ENCODE data around the gene CEP78. TPM values are rescaled to one million over a fixed set of nuclear protein-coding genes. Genes with fewer than 3 reads are reported as not detected.

Gene CEP78
- total RNA-seq, 1 experiment from 2014 or later = 48.1 TPM

- ChIA-PET POLR2A (interaction anchor here (1.6 kb wide), 1 partner anchor 24 kb away, joined by 7 read pairs; the partner anchor contains the start of gene PSAT1), RAD21 (ENCODE audit: low non-redundant PET in 1 of 2, low total read pairs in 2 of 2, uncharacterized antibody in 2 of 2, unreplicated experiment in 2 of 2) (no interaction called here), CTCF (no interaction called here)
- Histone ChIP-seq H3K4me2 (ENCODE audit: low read length) (no peak overlapping the region), H3K9me2 (ENCODE audit: insufficient read depth) (no peaks in the 10 kb centered on the region), H3K27ac (ENCODE audit: low read depth, low read length) (no peak overlapping the region), H3K4me3 (replicated peaks in 1 of 2; ENCODE audit: low read depth in 1 of 2, low read length in 2 of 2) (no peak overlapping the region), H3K9ac (ENCODE audit: low read length) (no peak overlapping the region), H3K9me3 (ENCODE audit: control insufficient read depth in 1 of 2, insufficient read depth in 1 of 2, low read depth in 1 of 2, low read length in 2 of 2) (no peaks in the 10 kb centered on the region), H3K4me1 (ENCODE audit: control insufficient read depth in 1 of 2, insufficient read depth in 2 of 2, low read length in 2 of 2) (no peaks in the 10 kb centered on the region), H3K36me3 (ENCODE audit: control insufficient read depth in 1 of 2, insufficient read depth in 2 of 2, low read length in 2 of 2) (peaks cover 10 to 24% of the 10 kb centered on the region in 2 experiments; a peak in 2 of 4 replicates), H3K27me3 (ENCODE audit: insufficient read depth, low read length) (no peaks in the 10 kb centered on the region), H2AFZ (ENCODE audit: low read depth, low read length, poor library complexity, severe bottlenecking) (no peak overlapping the region), H4K20me1 (ENCODE audit: insufficient read depth) (no peaks in the 10 kb centered on the region), H3K79me2 (ENCODE audit: insufficient read depth, low read length) (no peaks in the 10 kb centered on the region)
- no peak for ATAC-seq
- BruUV-seq (replicated peaks) = no TSS peak
- intact Hi-C loops (cut with micrococcal nuclease) = no loop called here
- DNase-seq (ENCODE audit: low read depth, low spot score) = no peak
- TF ChIP-seq CTCF (IDR thresholded peaks at IDR 0.05 in 2 of 3, conservative IDR thresholded peaks at IDR 0.05 in 1 of 3; ENCODE audit: borderline replicate concordance in 1 of 3, insufficient read depth in 1 of 3, low read depth in 2 of 3, low read length in 2 of 3) = no peak
- TF ChIP-seq ZNF274 (IDR thresholded peaks at IDR 0.05; ENCODE audit: low read depth, low read length) = no peak
These were observed 36.4 kb downstream of the CEP78 start for GRCh38 chr9:78272307-78272706.

- Histone ChIP-seq H3K36me3 (ENCODE audit: control insufficient read depth in 1 of 2, insufficient read depth in 2 of 2, low read length in 2 of 2) (peaks cover 4 to 18% of the 10 kb centered on the region in 2 experiments; a peak in 1 of 4 replicates), H3K27ac (ENCODE audit: low read depth, low read length) (no peak overlapping the region), H3K9me3 (ENCODE audit: control insufficient read depth in 1 of 2, insufficient read depth in 1 of 2, low read depth in 1 of 2, low read length in 2 of 2) (no peaks in the 10 kb centered on the region), H3K4me2 (ENCODE audit: low read length) (no peak overlapping the region), H3K4me3 (replicated peaks in 1 of 2; ENCODE audit: low read depth in 1 of 2, low read length in 2 of 2) (no peak overlapping the region), H3K27me3 (ENCODE audit: insufficient read depth, low read length) (no peaks in the 10 kb centered on the region), H3K79me2 (ENCODE audit: insufficient read depth, low read length) (no peaks in the 10 kb centered on the region), H4K20me1 (ENCODE audit: insufficient read depth) (no peaks in the 10 kb centered on the region), H2AFZ (ENCODE audit: low read depth, low read length, poor library complexity, severe bottlenecking) (no peak overlapping the region), H3K4me1 (ENCODE audit: control insufficient read depth in 1 of 2, insufficient read depth in 2 of 2, low read length in 2 of 2) (no peaks in the 10 kb centered on the region), H3K9me2 (ENCODE audit: insufficient read depth) (no peaks in the 10 kb centered on the region), H3K9ac (ENCODE audit: low read length) (no peak overlapping the region)
- BruUV-seq (replicated peaks) = no TSS peak
- ChIA-PET POLR2A (interaction anchor here (1.6 kb wide), 1 partner anchor 23 kb away, joined by 7 read pairs; the partner anchor contains the start of gene PSAT1), RAD21 (ENCODE audit: low non-redundant PET in 1 of 2, low total read pairs in 2 of 2, uncharacterized antibody in 2 of 2, unreplicated experiment in 2 of 2) (no interaction called here), CTCF (no interaction called here)
- intact Hi-C loops (cut with micrococcal nuclease) = no loop called here
- no peak for DNase-seq (ENCODE audit: low read depth, low spot score)
- ATAC-seq = no peak
- no peak for TF ChIP-seq POLR2AphosphoS5 (IDR thresholded peaks at IDR 0.05; ENCODE audit: low read depth, low read length)
- TF ChIP-seq TCF7L2 (IDR thresholded peaks at IDR 0.05; ENCODE audit: borderline replicate concordance, extremely low read depth, insufficient read depth, insufficient read length) = no peak
- TF ChIP-seq REST (IDR thresholded peaks at IDR 0.05; ENCODE audit: low read depth) = no peak
- no peak for TF ChIP-seq ELF1 (IDR thresholded peaks at IDR 0.05; ENCODE audit: borderline replicate concordance, low read depth)
- TF ChIP-seq POLR2A (IDR thresholded peaks at IDR 0.05; ENCODE audit: borderline replicate concordance, extremely low read depth, insufficient read depth, insufficient read length) = no peak
- TF ChIP-seq CTCF (IDR thresholded peaks at IDR 0.05 in 2 of 3, conservative IDR thresholded peaks at IDR 0.05 in 1 of 3; ENCODE audit: borderline replicate concordance in 1 of 3, insufficient read depth in 1 of 3, low read depth in 2 of 3, low read length in 2 of 3) = no peak
- no peak for TF ChIP-seq CEBPB (IDR thresholded peaks at IDR 0.05; ENCODE audit: low read depth)
- no peak for TF ChIP-seq SIN3A (IDR thresholded peaks at IDR 0.05; ENCODE audit: low read depth)
- TF ChIP-seq EGR1 (IDR thresholded peaks at IDR 0.05; ENCODE audit: low read depth) = no peak
- TF ChIP-seq ZNF274 (IDR thresholded peaks at IDR 0.05; ENCODE audit: low read depth, low read length) = no peak
- TF ChIP-seq ZFX (IDR thresholded peaks at IDR 0.05) = no peak
- TF ChIP-seq ATF3 (IDR thresholded peaks at IDR 0.05) = no peak
These were observed 37.9 kb downstream of the CEP78 start for GRCh38 chr9:78273761-78274160.
